Progenitor cell of endocrine pancreas (in vitro differentiated cells): ENCODE measurements around the gene STRN. TPM values are rescaled to one million over a fixed set of nuclear protein-coding genes. Genes with fewer than 3 reads are reported as not detected.
A peak's percentile ranks its signal among the peaks of the same experiment; 100 is the strongest.

Experiments
- DNase-seq: peaks from one replicate; pipeline ENCODE4 v3.0.0; 2021; ENCODE audit warnings: low spot score; ENCODE audit not compliant: unreplicated experiment
- H3K27ac Mint-ChIP-seq: 2 replicates; pipeline ENCODE4 v1.8.0; 2021; ENCODE audit warnings: mild to moderate bottlenecking, moderate library complexity, mixed read lengths
- H3K27me3 Mint-ChIP-seq: 2 replicates; pipeline ENCODE4 v1.8.0; 2021; ENCODE audit warnings: mixed read lengths
- H3K36me3 Mint-ChIP-seq: 2 replicates; pipeline ENCODE4 v1.8.0; 2022; ENCODE audit warnings: mixed read lengths; ENCODE audit not compliant: insufficient read depth
- H3K4me1 Mint-ChIP-seq: 2 replicates; pipeline ENCODE4 v1.8.0; 2021; ENCODE audit warnings: low read depth, mixed read lengths
- H3K4me3 Mint-ChIP-seq: 2 replicates; pipeline ENCODE4 v1.8.0; 2021; ENCODE audit warnings: low read depth, mild to moderate bottlenecking, moderate library complexity, mixed read lengths
- H3K9me3 Mint-ChIP-seq: 2 replicates; pipeline ENCODE4 v1.8.0; 2021; ENCODE audit warnings: low read depth, mixed read lengths
- total RNA-seq: library from RNA; stranded (reverse); gene quantifications from 2 replicates; pipeline ENCODE4 v1.2.1, GENCODE V29; 2021
- TF ChIP-seq, protein P1 (sequence below): fragments of 200-600 bp; sonication (generic); IDR thresholded peaks from one replicate; pipeline ENCODE4 v1.5.0; 2021; ENCODE audit warnings: antibody characterized with exemption, mild to moderate bottlenecking; ENCODE audit not compliant: unreplicated experiment

STRN gene
- total RNA-seq, 1 donor from 2014 or later, result 19.9 TPM

DNA sequence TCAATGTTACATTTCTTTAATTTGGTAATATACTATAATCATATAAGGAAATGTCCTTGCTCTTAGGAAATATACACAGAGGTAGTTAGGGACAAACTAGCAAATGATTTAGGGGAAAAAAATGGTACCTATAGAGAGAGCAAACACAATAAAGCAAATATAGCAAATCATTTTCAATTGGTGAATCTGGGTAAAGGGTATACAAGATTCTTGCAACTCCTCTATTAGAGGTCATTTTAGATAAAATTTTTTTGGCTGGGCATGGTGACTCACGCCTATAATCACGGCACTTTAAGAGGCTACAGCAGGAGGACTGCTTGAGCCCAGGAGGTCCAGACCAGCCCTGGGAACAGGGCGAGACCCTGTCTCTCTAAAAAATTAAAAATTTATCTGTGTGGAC, 44.4 kb downstream of the STRN start:
- peaks cover 13% of the 10 kb centered on the region for H3K4me1 Mint-ChIP-seq
- no peak overlapping the region for H3K27ac Mint-ChIP-seq
- H3K36me3 Mint-ChIP-seq, result peaks cover 7% of the 10 kb centered on the region
- H3K27me3 Mint-ChIP-seq, result no peaks in the 10 kb centered on the region
- no peak overlapping the region for H3K4me3 Mint-ChIP-seq
- no peaks in the 10 kb centered on the region for H3K9me3 Mint-ChIP-seq
- no peak for DNase-seq
- TF ChIP-seq, protein P1, sequence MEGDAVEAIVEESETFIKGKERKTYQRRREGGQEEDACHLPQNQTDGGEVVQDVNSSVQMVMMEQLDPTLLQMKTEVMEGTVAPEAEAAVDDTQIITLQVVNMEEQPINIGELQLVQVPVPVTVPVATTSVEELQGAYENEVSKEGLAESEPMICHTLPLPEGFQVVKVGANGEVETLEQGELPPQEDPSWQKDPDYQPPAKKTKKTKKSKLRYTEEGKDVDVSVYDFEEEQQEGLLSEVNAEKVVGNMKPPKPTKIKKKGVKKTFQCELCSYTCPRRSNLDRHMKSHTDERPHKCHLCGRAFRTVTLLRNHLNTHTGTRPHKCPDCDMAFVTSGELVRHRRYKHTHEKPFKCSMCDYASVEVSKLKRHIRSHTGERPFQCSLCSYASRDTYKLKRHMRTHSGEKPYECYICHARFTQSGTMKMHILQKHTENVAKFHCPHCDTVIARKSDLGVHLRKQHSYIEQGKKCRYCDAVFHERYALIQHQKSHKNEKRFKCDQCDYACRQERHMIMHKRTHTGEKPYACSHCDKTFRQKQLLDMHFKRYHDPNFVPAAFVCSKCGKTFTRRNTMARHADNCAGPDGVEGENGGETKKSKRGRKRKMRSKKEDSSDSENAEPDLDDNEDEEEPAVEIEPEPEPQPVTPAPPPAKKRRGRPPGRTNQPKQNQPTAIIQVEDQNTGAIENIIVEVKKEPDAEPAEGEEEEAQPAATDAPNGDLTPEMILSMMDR, result no peak

DNA sequence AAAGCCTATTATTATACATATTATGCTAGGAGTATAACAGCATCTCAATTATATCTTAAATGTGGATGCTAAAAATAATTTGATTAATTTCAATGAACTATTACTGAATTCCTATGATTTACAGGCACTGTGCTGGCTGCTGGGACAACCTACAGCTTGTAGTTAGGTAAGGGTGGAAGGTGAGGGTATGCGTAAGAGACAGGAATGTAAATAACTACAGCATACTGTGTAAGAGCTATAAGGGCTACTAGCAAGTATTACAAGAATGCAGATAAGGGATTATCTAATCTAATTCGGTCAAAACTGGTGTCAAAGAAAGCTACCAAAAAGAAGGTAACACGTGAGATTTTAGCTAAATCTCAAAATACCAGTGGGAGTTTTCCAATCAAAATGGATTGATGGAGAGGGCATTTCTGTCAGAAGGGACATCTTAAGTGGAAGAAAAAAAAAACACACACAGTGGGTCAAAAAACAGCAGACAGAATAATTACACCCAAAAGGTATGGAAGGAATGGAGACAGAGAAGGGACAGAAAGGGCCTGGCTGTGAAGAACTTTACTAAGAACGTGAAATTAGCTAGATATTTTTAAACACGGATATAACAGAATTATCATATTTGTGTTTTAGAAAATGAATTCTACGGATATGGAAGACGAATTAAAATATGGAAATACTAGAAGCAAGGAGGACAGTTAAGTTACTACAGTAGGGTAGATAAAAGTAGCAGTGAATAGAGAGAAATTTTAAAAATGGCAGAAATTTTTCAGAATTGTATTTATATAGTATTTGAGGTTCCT, 47.1 kb downstream of the STRN start:
- Mint-ChIP-seq H3K36me3 (peaks cover 6% of the 10 kb centered on the region), H3K4me3 (no peak overlapping the region), H3K27ac (peak overlapping the region; percentile 87), H3K4me1 (peaks cover 13% of the 10 kb centered on the region), H3K9me3 (no peaks in the 10 kb centered on the region), H3K27me3 (no peaks in the 10 kb centered on the region)
- DNase-seq, result no peak
- TF ChIP-seq, protein P1, result no peak

DNA sequence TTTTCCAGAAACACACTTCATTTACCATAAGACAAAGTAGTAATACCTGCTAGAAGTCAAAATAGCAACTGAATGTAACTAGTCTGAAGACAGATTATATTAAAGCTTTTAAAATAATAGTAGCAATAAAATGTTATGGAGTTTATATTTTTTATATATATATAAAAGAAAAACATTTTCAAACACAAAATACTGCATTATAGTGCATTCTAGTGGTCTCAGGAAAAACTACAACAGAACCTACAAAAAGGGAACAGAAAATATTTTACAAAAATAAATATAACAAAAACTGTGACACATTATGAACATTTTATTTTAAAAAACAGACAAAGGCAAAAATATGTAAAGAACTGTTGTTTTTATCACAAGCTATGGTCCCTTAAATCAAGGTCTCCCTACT, 48.0 kb downstream of the STRN start:
- peaks cover 13% of the 10 kb centered on the region for H3K4me1 Mint-ChIP-seq
- TF ChIP-seq, protein P1, result peak; percentile 46
- H3K9me3 Mint-ChIP-seq, result no peaks in the 10 kb centered on the region
- H3K36me3 Mint-ChIP-seq, result peaks cover 2% of the 10 kb centered on the region
- no peaks in the 10 kb centered on the region for H3K27me3 Mint-ChIP-seq
- no peak for DNase-seq
- H3K4me3 Mint-ChIP-seq, result no peak overlapping the region
- peak overlapping the region; percentile 87 for H3K27ac Mint-ChIP-seq

DNA sequence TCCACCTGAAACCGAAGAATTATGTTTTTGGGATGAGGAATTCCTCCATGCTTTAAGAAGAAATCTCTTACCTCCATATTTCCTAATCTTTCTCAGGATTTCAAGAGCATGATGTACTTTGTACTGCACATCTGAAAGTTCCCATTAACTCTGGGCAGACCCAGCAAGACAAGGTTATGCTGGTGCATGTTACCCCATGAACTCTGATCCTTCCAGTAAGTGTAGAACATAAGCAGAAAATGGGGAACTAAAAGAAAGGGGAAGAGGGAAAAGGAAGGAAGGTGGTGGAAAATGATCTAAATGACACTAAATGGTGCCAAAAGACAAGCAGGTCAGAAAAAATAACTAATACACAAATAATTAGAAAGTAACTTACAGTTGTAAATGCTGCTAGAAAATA, 50.7 kb downstream of the STRN start:
- Mint-ChIP-seq H3K27me3 (no peaks in the 10 kb centered on the region), H3K4me3 (no peak overlapping the region), H3K4me1 (peaks cover 13% of the 10 kb centered on the region), H3K9me3 (no peaks in the 10 kb centered on the region), H3K27ac (no peak overlapping the region), H3K36me3 (no peaks in the 10 kb centered on the region)
- no peak for DNase-seq
- TF ChIP-seq, protein P1, result no peak

DNA sequence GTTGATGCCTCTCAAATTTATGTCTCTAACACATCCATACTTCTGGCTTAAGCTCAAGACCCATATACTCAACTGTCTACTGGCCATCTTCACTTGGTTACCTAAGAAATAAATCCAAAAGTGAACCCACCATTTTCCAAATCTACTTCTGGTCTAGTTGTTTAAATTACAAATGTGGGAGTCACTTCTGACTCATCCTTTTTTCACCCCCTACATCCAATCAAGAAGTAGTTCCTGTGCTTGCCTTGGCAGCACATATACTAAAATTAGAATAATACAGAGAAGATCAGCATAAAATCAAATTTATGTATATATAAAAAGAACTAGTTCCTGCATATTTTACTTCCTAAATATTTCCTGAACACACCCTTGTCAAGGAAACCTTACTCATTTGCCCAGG, 53.6 kb downstream of the STRN start:
- H3K9me3 Mint-ChIP-seq, result no peaks in the 10 kb centered on the region
- no peaks in the 10 kb centered on the region for H3K4me1 Mint-ChIP-seq
- TF ChIP-seq, protein P1, result no peak
- H3K27ac Mint-ChIP-seq, result no peak overlapping the region
- no peak for DNase-seq
- H3K4me3 Mint-ChIP-seq, result no peak overlapping the region
- H3K36me3 Mint-ChIP-seq, result no peaks in the 10 kb centered on the region
- H3K27me3 Mint-ChIP-seq, result no peaks in the 10 kb centered on the region
